ENCODE results near the gene SPATA7. TPM values are rescaled to one million over a fixed set of nuclear protein-coding genes. Genes with fewer than 3 reads are reported as not detected.

The SPATA7 gene
- polyA plus RNA-seq, 3 donors: 2.2 to 4.8 (median 3.4) TPM

GRCh38 chr14:88422047-88422446 lies 36.6 kb downstream of the SPATA7 start:
- Mint-ChIP-seq H3K27ac (no peak overlapping the region), H3K4me1 (no peaks in the 10 kb centered on the region), H3K9me3 (peaks cover 7 to 16% (median 11%) of the 10 kb centered on the region in 7 donors), H3K27me3 (ENCODE audit: low read depth in 3 of 3) (no peaks in the 10 kb centered on the region), H3K36me3 (peaks cover 11 to 22% of the 10 kb centered on the region in 2 donors), H3K4me3 (no peak overlapping the region)
- Histone ChIP-seq H3K9ac (ENCODE audit: insufficient read depth, low read length, poor library complexity, severe bottlenecking) (no peak overlapping the region), H3K36me3 (replicated peaks in 1 of 2; ENCODE audit: control insufficient read depth in 1 of 2, insufficient read depth in 2 of 2, low read length in 2 of 2) (peaks cover 0 to 7% of the 10 kb centered on the region in 2 donors), H2AFZ (ENCODE audit: insufficient read depth, low read depth, low read length, poor library complexity, severe bottlenecking) (no peak overlapping the region), H3K27ac (ENCODE audit: low read depth in 1 of 2, low read length in 2 of 2) (no peak overlapping the region), H3K4me2 (replicated peaks; ENCODE audit: extremely low read depth, low read length, poor library complexity, severe bottlenecking) (no peak overlapping the region), H3K9me3 (replicated peaks in 1 of 2; ENCODE audit: control insufficient read depth in 1 of 2, insufficient read depth in 1 of 2, low read length in 2 of 2) (peaks cover 6 to 8% of the 10 kb centered on the region in 2 donors), H3K79me2 (ENCODE audit: insufficient read depth, low read length) (no peaks in the 10 kb centered on the region), H3K4me3 (replicated peaks in 1 of 3; ENCODE audit: low read depth in 2 of 3, low read length in 3 of 3) (no peak overlapping the region), H3K27me3 (ENCODE audit: control insufficient read depth in 2 of 2, insufficient read depth in 2 of 2, low read length in 2 of 2) (no peaks in the 10 kb centered on the region), H3K4me1 (ENCODE audit: control insufficient read depth in 1 of 2, insufficient read depth in 2 of 2, low read length in 2 of 2) (no peaks in the 10 kb centered on the region), H4K20me1 (ENCODE audit: insufficient read depth, low read length) (no peaks in the 10 kb centered on the region)
- intact Hi-C loops (cut with micrococcal nuclease): no loop called here
- no peak for TF ChIP-seq CTCF (IDR thresholded peaks at IDR 0.05)
- no peak for DNase-seq

- no peaks in the 10 kb centered on the region for H3K36me3 ChIP-seq (replicated peaks in 1 of 2; ENCODE audit: control insufficient read depth in 1 of 2, insufficient read depth in 2 of 2, low read length in 2 of 2)
- Mint-ChIP-seq H3K36me3 (peaks cover 5 to 12% of the 10 kb centered on the region in 2 donors), H3K4me3 (no peak overlapping the region), H3K27ac (no peak overlapping the region), H3K9me3 (peaks cover 1 to 7% (median 4%) of the 10 kb centered on the region in 7 donors), H3K4me1 (no peaks in the 10 kb centered on the region), H3K27me3 (ENCODE audit: low read depth in 3 of 3) (no peaks in the 10 kb centered on the region)
- no peaks in the 10 kb centered on the region for H3K4me1 ChIP-seq (ENCODE audit: control insufficient read depth in 1 of 2, insufficient read depth in 2 of 2, low read length in 2 of 2)
- no peaks in the 10 kb centered on the region for H3K79me2 ChIP-seq (ENCODE audit: insufficient read depth, low read length)
- no peak overlapping the region for H3K27ac ChIP-seq (ENCODE audit: low read depth in 1 of 2, low read length in 2 of 2)
- H3K9ac ChIP-seq (ENCODE audit: insufficient read depth, low read length, poor library complexity, severe bottlenecking): no peak overlapping the region
- no peak overlapping the region for H3K4me2 ChIP-seq (replicated peaks; ENCODE audit: extremely low read depth, low read length, poor library complexity, severe bottlenecking)
- TF ChIP-seq CTCF (IDR thresholded peaks at IDR 0.05): no peak
- no peaks in the 10 kb centered on the region for H3K27me3 ChIP-seq (ENCODE audit: control insufficient read depth in 2 of 2, insufficient read depth in 2 of 2, low read length in 2 of 2)
- H3K4me3 ChIP-seq (replicated peaks in 1 of 3; ENCODE audit: low read depth in 2 of 3, low read length in 3 of 3): no peak overlapping the region
- intact Hi-C loops (cut with micrococcal nuclease): no loop called here
- no CpG with 5 or more reads among the region's 3 CpGs for WGBS (ENCODE audit: insufficient coverage)
- H3K9me3 ChIP-seq (replicated peaks in 1 of 2; ENCODE audit: control insufficient read depth in 1 of 2, insufficient read depth in 1 of 2, low read length in 2 of 2): peaks cover 0 to 5% of the 10 kb centered on the region in 2 donors
- DNase-seq: no peak
- no peaks in the 10 kb centered on the region for H4K20me1 ChIP-seq (ENCODE audit: insufficient read depth, low read length)
- no peak overlapping the region for H2AFZ ChIP-seq (ENCODE audit: insufficient read depth, low read depth, low read length, poor library complexity, severe bottlenecking)
Observed at GRCh38 chr14:88422919-88423650, 37.6 kb downstream of the SPATA7 start.

All from CD14-positive monocyte (primary cell).